ENCODE measurements around the gene CACNA2D3.

The CACNA2D3 gene

DNA sequence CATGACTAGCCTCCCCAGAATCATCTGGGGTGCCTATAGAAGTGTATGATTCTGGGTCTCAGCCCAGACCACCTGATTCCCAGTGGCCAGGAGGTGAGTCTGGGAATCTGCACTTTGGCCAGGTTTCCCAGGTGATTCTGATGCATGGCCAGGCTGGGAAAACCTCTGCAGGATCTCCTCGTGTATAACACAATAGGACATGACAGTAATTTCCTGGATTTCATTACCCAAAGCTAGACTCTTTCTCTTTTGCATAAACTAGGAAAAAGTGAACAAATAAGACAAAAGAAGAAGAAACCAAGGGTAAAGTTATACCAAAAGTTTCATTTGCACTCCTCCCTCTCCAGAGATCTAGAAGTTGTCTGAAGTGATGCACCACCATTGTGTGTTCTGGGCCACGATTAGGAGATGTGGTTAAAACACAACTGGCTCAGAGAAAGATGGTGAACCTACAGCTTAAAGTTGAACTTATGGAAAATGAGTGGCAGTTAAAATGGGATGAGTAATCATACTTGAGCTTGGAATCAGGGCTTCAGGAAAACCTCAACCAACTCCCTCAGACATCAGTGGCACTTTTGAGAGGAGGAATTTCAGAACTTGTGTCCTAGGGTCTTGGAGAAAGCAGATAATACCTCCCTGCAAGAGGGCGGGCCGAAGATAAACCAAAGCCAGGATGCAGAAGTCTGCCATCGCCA is 914.7 kb downstream of the CACNA2D3 start:
- in situ Hi-C loops (cut with HindIII; ENCODE audit: low sequenced_read_pairs): no loop called here
- TF ChIP-seq CTCF (IDR thresholded peaks at IDR 0.05; ENCODE audit: low read depth, low read length): no peak
- no peak for DNase-seq (ENCODE audit: low read depth, low spot score)
- H3K4me3 ChIP-seq (ENCODE audit: low read depth, low read length): no peak overlapping the region

DNA sequence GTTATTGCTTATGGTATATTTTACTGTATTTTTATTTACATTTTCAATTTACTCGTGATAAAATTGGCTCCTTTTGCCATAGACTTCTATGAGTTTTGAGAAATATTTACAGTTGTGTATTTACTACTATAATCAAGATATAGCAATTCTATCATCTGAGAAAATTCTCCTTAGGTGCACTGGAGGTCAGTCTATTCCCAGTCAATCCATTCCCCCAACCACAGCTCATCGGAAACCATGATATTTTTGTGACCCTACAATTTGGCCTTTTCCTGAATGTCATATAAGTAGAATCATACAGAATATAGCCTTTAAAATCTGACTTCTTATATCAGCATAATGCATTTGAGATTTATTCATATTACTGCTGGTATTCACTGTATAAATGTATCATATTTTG is 920.2 kb downstream of the CACNA2D3 start:
- DNase-seq (ENCODE audit: low read depth, low spot score): no peak

DNA sequence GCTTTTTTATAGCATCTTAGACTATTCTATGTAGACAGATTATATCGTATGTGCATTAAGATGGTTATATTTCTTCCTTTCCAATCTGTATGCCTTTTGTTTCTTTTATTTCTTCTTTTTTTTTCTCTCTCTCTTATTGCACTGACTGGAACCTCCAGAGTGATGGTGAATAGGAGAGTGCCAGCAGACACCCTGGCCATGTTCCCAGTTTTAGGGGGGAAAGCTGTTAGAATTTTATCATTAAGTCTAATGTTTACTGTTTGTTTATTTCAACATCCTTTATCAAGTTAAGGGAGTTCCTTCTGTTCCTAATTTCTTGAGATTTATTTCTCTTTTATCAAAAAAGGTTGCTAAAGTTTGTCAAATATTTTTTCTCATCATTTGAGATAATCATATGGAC is 922.1 kb downstream of the CACNA2D3 start:
- DNase-seq (ENCODE audit: low read depth, low spot score): no peak

More for the DNA sequence above, 920.2 kb downstream of the CACNA2D3 start:
- H3K4me3 ChIP-seq (ENCODE audit: low read depth, low read length): no peak overlapping the region
- in situ Hi-C loops (cut with HindIII; ENCODE audit: low sequenced_read_pairs): no loop called here
- no peak for TF ChIP-seq CTCF (IDR thresholded peaks at IDR 0.05; ENCODE audit: low read depth, low read length)

DNA sequence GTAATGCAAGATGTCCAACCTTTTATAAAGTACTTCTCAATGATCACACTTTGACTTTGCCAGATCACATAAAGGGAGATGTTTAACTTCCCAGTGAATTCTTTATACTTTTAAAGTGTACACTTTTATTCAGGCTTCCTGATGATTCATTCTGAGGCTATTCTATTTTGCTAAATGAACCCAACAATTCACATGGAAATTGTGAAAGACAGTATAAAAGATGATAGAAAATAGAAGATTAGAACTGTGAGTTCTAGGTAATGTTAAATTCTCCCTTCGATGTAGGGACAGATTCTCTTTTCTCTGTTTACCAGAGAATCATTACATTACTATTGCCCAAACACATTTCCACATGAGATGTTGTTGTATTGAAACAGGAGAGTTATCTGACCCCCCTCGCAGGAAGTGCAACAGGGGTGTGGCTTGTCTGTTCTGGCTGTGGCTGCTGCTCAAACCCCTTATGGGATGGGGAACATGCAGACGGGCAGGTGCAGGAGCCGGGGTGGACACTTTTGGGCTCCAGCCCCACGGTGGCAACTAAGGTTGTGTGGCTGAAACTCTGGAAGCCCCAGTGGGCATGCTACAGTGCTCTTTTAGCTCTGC is 936.8 kb downstream of the CACNA2D3 start:
- peak; percentile 49 for DNase-seq (ENCODE audit: low read depth, low spot score)
- H3K4me3 ChIP-seq (ENCODE audit: low read depth, low read length): no peak overlapping the region
- in situ Hi-C loops (cut with HindIII; ENCODE audit: low sequenced_read_pairs): no loop called here
- TF ChIP-seq CTCF (IDR thresholded peaks at IDR 0.05; ENCODE audit: low read depth, low read length): no peak

More for the DNA sequence above, 922.1 kb downstream of the CACNA2D3 start:
- no peak overlapping the region for H3K4me3 ChIP-seq (ENCODE audit: low read depth, low read length)
- in situ Hi-C loops (cut with HindIII; ENCODE audit: low sequenced_read_pairs): no loop called here
- TF ChIP-seq CTCF (IDR thresholded peaks at IDR 0.05; ENCODE audit: low read depth, low read length): no peak

- in situ Hi-C loops (cut with HindIII; ENCODE audit: low sequenced_read_pairs): no loop called here
- TF ChIP-seq CTCF (IDR thresholded peaks at IDR 0.05; ENCODE audit: low read depth, low read length): no peak
- no peak overlapping the region for H3K4me3 ChIP-seq (ENCODE audit: low read depth, low read length)
- peak; percentile 12 for DNase-seq (ENCODE audit: low read depth, low spot score)
These were observed 938.8 kb downstream of the CACNA2D3 start for GRCh38 chr3:55060896-55061719.

- DNase-seq (ENCODE audit: low read depth, low spot score): no peak
- H3K4me3 ChIP-seq (ENCODE audit: low read depth, low read length): no peak overlapping the region
- TF ChIP-seq CTCF (IDR thresholded peaks at IDR 0.05; ENCODE audit: low read depth, low read length): no peak
- in situ Hi-C loops (cut with HindIII; ENCODE audit: low sequenced_read_pairs): no loop called here
These were observed 939.3 kb downstream of the CACNA2D3 start for GRCh38 chr3:55061720-55062034.
